Panc1 (cell line): ENCODE results near the gene RASA3. TPM values are rescaled to one million over a fixed set of nuclear protein-coding genes. Genes with fewer than 3 reads are reported as not detected.

Experiments
- ATAC-seq: fragments of 200-7000 bp; cut with Tn5 transposase; 2 replicates; pipeline ENCODE4 v1.9.1; 2020; ENCODE audit warnings: mild to moderate bottlenecking, moderate library complexity
- BruUV-seq: library from RNA; stranded (reverse); fragments of 400-500 nt; replicated peaks from 2 replicates; lab custom pipeline; 2021; lab: Mats Ljungman, UMichigan
- CTCF ChIA-PET: fragments of 300-600 bp; sonication (Branson Sonifier 250); formaldehyde crosslinking; loops from one replicate; lab custom pipeline; 2022; ENCODE audit warnings: antibody characterized with exemption; lab: Charles Lee
- POLR2A ChIA-PET: fragments of 300-600 bp; sonication (Branson Sonifier 250); formaldehyde crosslinking; loops from one replicate; lab custom pipeline; 2022; ENCODE audit warnings: antibody characterized with exemption; lab: Charles Lee
- DNase-seq: peaks from one replicate; pipeline ENCODE4 v3.0.0-alpha.2; 2010; ENCODE audit warnings: low read depth, low spot score
- H3K27ac ChIP-seq: 2 replicates; pipeline ENCODE4 v1.5.1; 2011; ENCODE audit warnings: mild to moderate bottlenecking, low read length, inconsistent platforms
- H3K27me3 ChIP-seq: fragments of 200-500 bp; sonication (Bioruptor generic); 2 replicates; pipeline ENCODE4 v1.6.0; 2014; ENCODE audit warnings: low read length, inconsistent platforms; ENCODE audit not compliant: control insufficient read depth, insufficient read depth
- H3K36me3 ChIP-seq: fragments of 200-500 bp; sonication (Bioruptor generic); 2 replicates; pipeline ENCODE4 v1.5.1; 2014; ENCODE audit warnings: inconsistent platforms, mild to moderate bottlenecking, low read length, moderate library complexity; ENCODE audit not compliant: control insufficient read depth, insufficient read depth
- H3K4me1 ChIP-seq: 2 replicates; pipeline ENCODE4 v1.5.1; 2011; ENCODE audit warnings: inconsistent platforms, mild to moderate bottlenecking, low read length, moderate library complexity; ENCODE audit not compliant: control insufficient read depth, insufficient read depth
- H3K4me3 ChIP-seq, 2 experiments: 2 replicates each; pipeline ENCODE4 v1.5.1; 2011 to 2012; ENCODE audit warnings: low read depth in 2 of 2, low read length in 2 of 2, mild to moderate bottlenecking in 2 of 2, inconsistent platforms in 1 of 2, moderate library complexity in 1 of 2
- H3K9me3 ChIP-seq: fragments of 200-500 bp; sonication (Bioruptor generic); 2 replicates; pipeline ENCODE4 v1.5.1; 2014; ENCODE audit warnings: low read depth, mild to moderate bottlenecking, inconsistent platforms, low read length, moderate library complexity; ENCODE audit not compliant: control insufficient read depth, insufficient read depth
- CTCF ChIP-seq: fragments of 450-650 bp; IDR thresholded peaks from 2 replicates; pipeline ENCODE4 v1.5.1; 2017; ENCODE audit warnings: mild to moderate bottlenecking
- POLR2AphosphoS5 ChIP-seq: IDR thresholded peaks from 2 replicates; pipeline ENCODE4 v1.6.1; 2012; ENCODE audit warnings: mild to moderate bottlenecking, low read depth, low read length, moderate library complexity
- REST ChIP-seq, 2 experiments: IDR thresholded peaks; 2 replicates each; pipeline ENCODE4 v1.6.1; 2011 to 2012; ENCODE audit warnings: low read depth in 2 of 2, control low read depth in 1 of 2, low read length in 1 of 2, mild to moderate bottlenecking in 1 of 2, moderate library complexity in 1 of 2; ENCODE audit not compliant: insufficient read depth in 1 of 2
- SIN3A ChIP-seq: IDR thresholded peaks from 2 replicates; pipeline ENCODE4 v1.6.1; 2012; ENCODE audit warnings: low read depth, mild to moderate bottlenecking, low read length, moderate library complexity, borderline replicate concordance; ENCODE audit not compliant: insufficient read depth
- TCF7L2 ChIP-seq: IDR thresholded peaks from 2 replicates; pipeline ENCODE4 v1.6.1; 2011; ENCODE audit warnings: mild to moderate bottlenecking, low read depth, low read length, inconsistent platforms
- in situ Hi-C: cut with HindIII; loops from 2 replicates; pipeline ENCODE4 v1.10.0; 2016; ENCODE audit warnings: low sequenced_read_pairs, low pct_unique_long_range_greater_than_20kb
- intact Hi-C: fragments of 100-400 bp; cut with micrococcal nuclease; formaldehyde crosslinking; loops from one replicate; pipeline ENCODE4 v1.10.0; 2022; ENCODE audit not compliant: unreplicated experiment
- total RNA-seq: library from RNA; stranded (reverse); gene quantifications from one replicate; pipeline ENCODE4 v1.2.1, GENCODE V29; 2021; ENCODE audit not compliant: unreplicated experiment

Gene RASA3
- total RNA-seq, 1 experiment from 2014 or later: 33.7 TPM

- in situ Hi-C loops (no loop called here), intact Hi-C loops (no loop called here)
- ATAC-seq (no peak), DNase-seq (no peak)
- Histone ChIP-seq H3K9me3 (no peaks in the 10 kb centered on the region), H3K4me1 (no peaks in the 10 kb centered on the region), H3K4me3 (no peak overlapping the region), H3K27me3 (no peaks in the 10 kb centered on the region), H3K27ac (no peak overlapping the region), H3K36me3 (peaks cover 5% of the 10 kb centered on the region; the same call in 1 of the 2 replicates)
- TF ChIP-seq TCF7L2: no peak
- TF ChIP-seq POLR2AphosphoS5: no peak
- no peak for TF ChIP-seq REST (IDR thresholded peaks at IDR 0.05; ENCODE audit: insufficient read depth in 1 of 2, low read depth in 2 of 2, low read length in 1 of 2)
- TF ChIP-seq CTCF: no peak
- no peak for TF ChIP-seq SIN3A
- POLR2A ChIA-PET: no interaction called here
- CTCF ChIA-PET: no interaction called here
- BruUV-seq: no TSS peak
Measured at GRCh38 chr13:114022876-114023275, 109.5 kb downstream of the RASA3 start.

- in situ Hi-C loops (no loop called here), intact Hi-C loops (no loop called here)
- ATAC-seq (no peak), DNase-seq (no peak)
- ChIA-PET CTCF (no interaction called here), POLR2A (no interaction called here)
- H3K27ac ChIP-seq: no peak overlapping the region
- no TSS peak for BruUV-seq
- no peak overlapping the region for H3K4me3 ChIP-seq
- peaks cover 1% of the 10 kb centered on the region; the same call in 1 of the 2 replicates for H3K36me3 ChIP-seq
- H3K27me3 ChIP-seq: no peaks in the 10 kb centered on the region
- H3K9me3 ChIP-seq: no peaks in the 10 kb centered on the region
- H3K4me1 ChIP-seq: no peaks in the 10 kb centered on the region
- TF ChIP-seq CTCF: no peak
- no peak for TF ChIP-seq SIN3A
- TF ChIP-seq POLR2AphosphoS5: no peak
- TF ChIP-seq TCF7L2: no peak
- TF ChIP-seq REST (IDR thresholded peaks at IDR 0.05; ENCODE audit: insufficient read depth in 1 of 2, low read depth in 2 of 2, low read length in 1 of 2): no peak
Measured at GRCh38 chr13:114022309-114022669, 110.1 kb downstream of the RASA3 start.
